ENCODE results near the gene DBX2.

DBX2 gene

DNA sequence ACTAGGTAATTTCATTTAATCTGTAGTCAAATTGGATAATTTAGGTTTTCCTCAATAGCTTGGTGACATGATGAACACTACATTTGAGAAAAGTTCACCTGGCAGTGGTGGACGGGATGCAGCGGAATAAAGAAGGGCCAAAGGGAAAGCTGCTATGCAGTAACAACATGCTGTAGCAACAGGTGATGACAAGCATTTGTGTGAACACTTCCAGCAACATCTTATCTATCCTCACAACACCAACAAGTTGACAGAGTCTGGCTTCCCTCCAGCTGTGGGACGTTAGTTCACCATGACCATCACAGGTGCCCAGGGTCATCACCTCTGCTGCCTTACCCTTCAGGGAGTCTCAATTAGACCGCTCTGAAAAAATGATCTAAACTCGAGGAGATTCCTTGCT, 8.3 kb downstream of the DBX2 start:
- no peak overlapping the region for H3K9ac ChIP-seq (ENCODE audit: low read length)
- no peaks in the 10 kb centered on the region for H4K20me1 ChIP-seq (ENCODE audit: insufficient read depth, low read length)
- no peaks in the 10 kb centered on the region for H3F3A ChIP-seq (ENCODE audit: insufficient read depth, low read length)
- no peaks in the 10 kb centered on the region for H3K36me3 ChIP-seq (ENCODE audit: insufficient read depth, low read length)
- H3K27me3 ChIP-seq (ENCODE audit: insufficient read depth, low read length), result no peaks in the 10 kb centered on the region
- H2AFZ ChIP-seq (ENCODE audit: low read length), result no peak overlapping the region
- no peaks in the 10 kb centered on the region for H3K4me1 ChIP-seq (ENCODE audit: insufficient read depth, low read length, severe bottlenecking)
- no peaks in the 10 kb centered on the region for H3K79me2 ChIP-seq (ENCODE audit: insufficient read depth, low read length)
- H3K9me3 ChIP-seq (ENCODE audit: low read length), result no peaks in the 10 kb centered on the region
- no peak overlapping the region for H3K4me3 ChIP-seq (ENCODE audit: low read depth, low read length, poor library complexity, severe bottlenecking)
- H3K9me2 ChIP-seq (ENCODE audit: low read depth, low read length), result no peaks in the 10 kb centered on the region
- no peak overlapping the region for H3K4me2 ChIP-seq (ENCODE audit: low read length)
- H3K27ac ChIP-seq (ENCODE audit: low read depth, low read length, poor library complexity, severe bottlenecking), result no peak overlapping the region
- TF ChIP-seq EZH2 (IDR thresholded peaks at IDR 0.05; ENCODE audit: borderline replicate concordance, low read length), result no peak
- TF ChIP-seq, protein P1, sequence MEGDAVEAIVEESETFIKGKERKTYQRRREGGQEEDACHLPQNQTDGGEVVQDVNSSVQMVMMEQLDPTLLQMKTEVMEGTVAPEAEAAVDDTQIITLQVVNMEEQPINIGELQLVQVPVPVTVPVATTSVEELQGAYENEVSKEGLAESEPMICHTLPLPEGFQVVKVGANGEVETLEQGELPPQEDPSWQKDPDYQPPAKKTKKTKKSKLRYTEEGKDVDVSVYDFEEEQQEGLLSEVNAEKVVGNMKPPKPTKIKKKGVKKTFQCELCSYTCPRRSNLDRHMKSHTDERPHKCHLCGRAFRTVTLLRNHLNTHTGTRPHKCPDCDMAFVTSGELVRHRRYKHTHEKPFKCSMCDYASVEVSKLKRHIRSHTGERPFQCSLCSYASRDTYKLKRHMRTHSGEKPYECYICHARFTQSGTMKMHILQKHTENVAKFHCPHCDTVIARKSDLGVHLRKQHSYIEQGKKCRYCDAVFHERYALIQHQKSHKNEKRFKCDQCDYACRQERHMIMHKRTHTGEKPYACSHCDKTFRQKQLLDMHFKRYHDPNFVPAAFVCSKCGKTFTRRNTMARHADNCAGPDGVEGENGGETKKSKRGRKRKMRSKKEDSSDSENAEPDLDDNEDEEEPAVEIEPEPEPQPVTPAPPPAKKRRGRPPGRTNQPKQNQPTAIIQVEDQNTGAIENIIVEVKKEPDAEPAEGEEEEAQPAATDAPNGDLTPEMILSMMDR (IDR thresholded peaks at IDR 0.05; ENCODE audit: low read length), result no peak

DNA sequence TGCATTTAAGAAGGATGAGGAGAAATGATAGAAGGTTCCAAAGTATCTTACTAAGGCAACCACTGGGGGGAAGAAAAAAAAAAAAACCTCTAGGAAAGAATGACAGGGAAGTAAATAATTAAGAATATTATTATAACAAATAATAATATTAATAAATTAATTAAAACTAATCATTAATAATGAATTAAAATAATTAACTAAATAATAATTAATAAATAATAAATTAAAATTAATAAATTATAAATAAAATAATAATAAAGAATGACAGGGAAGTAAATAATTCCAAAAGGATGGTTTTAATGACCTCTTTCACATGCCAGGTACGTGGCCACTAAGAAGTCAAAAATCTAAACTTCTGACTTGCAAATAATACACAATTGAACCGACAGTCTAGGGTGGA, 9.9 kb downstream of the DBX2 start:
- Histone ChIP-seq H3K9me2 (ENCODE audit: low read depth, low read length) (no peaks in the 10 kb centered on the region), H3K27me3 (ENCODE audit: insufficient read depth, low read length) (no peaks in the 10 kb centered on the region), H4K20me1 (ENCODE audit: insufficient read depth, low read length) (no peaks in the 10 kb centered on the region), H3K79me2 (ENCODE audit: insufficient read depth, low read length) (no peaks in the 10 kb centered on the region), H3K9me3 (ENCODE audit: low read length) (no peaks in the 10 kb centered on the region), H3K4me1 (ENCODE audit: insufficient read depth, low read length, severe bottlenecking) (no peaks in the 10 kb centered on the region), H3K4me2 (ENCODE audit: low read length) (no peak overlapping the region), H3K27ac (ENCODE audit: low read depth, low read length, poor library complexity, severe bottlenecking) (no peak overlapping the region), H2AFZ (ENCODE audit: low read length) (no peak overlapping the region), H3K36me3 (ENCODE audit: insufficient read depth, low read length) (no peaks in the 10 kb centered on the region), H3K4me3 (ENCODE audit: low read depth, low read length, poor library complexity, severe bottlenecking) (no peak overlapping the region), H3F3A (ENCODE audit: insufficient read depth, low read length) (no peaks in the 10 kb centered on the region), H3K9ac (ENCODE audit: low read length) (no peak overlapping the region)
- TF ChIP-seq, protein P1 (IDR thresholded peaks at IDR 0.05; ENCODE audit: low read length), result no peak
- no peak for TF ChIP-seq EZH2 (IDR thresholded peaks at IDR 0.05; ENCODE audit: borderline replicate concordance, low read length)

DNA sequence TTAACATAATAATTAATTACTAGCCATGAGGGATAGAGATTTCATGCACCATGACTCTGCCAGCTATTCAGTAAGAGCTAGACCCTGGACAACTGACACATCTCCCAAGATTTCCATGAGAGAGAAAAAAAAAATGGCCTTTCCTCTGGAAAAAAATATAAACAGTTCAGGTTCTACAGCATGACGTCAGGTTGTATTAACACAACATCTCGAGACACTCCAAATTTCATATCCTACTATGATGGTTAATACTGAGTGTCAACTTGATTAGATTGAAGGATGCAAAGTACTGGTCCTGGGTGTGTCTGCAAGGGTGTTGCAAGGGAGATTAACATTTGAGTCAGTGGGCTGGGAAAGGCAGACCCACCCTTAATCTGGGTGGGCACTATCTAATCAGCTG, 11.1 kb downstream of the DBX2 start:
- Histone ChIP-seq H3K4me2 (ENCODE audit: low read length) (no peak overlapping the region), H4K20me1 (ENCODE audit: insufficient read depth, low read length) (no peaks in the 10 kb centered on the region), H3K9ac (ENCODE audit: low read length) (no peak overlapping the region), H3K27me3 (ENCODE audit: insufficient read depth, low read length) (no peaks in the 10 kb centered on the region), H3K9me2 (ENCODE audit: low read depth, low read length) (no peaks in the 10 kb centered on the region), H3K27ac (ENCODE audit: low read depth, low read length, poor library complexity, severe bottlenecking) (no peak overlapping the region), H3K9me3 (ENCODE audit: low read length) (no peaks in the 10 kb centered on the region), H3K4me1 (ENCODE audit: insufficient read depth, low read length, severe bottlenecking) (no peaks in the 10 kb centered on the region), H3K36me3 (ENCODE audit: insufficient read depth, low read length) (no peaks in the 10 kb centered on the region), H3K79me2 (ENCODE audit: insufficient read depth, low read length) (no peaks in the 10 kb centered on the region), H3F3A (ENCODE audit: insufficient read depth, low read length) (no peaks in the 10 kb centered on the region), H3K4me3 (ENCODE audit: low read depth, low read length, poor library complexity, severe bottlenecking) (no peak overlapping the region), H2AFZ (ENCODE audit: low read length) (no peak overlapping the region)
- TF ChIP-seq, protein P1 (IDR thresholded peaks at IDR 0.05; ENCODE audit: low read length), result no peak
- TF ChIP-seq EZH2 (IDR thresholded peaks at IDR 0.05; ENCODE audit: borderline replicate concordance, low read length), result no peak

Data from OCI-LY1 (cell line).